ENCODE measurements around the gene SLC35G4. TPM values are rescaled to one million over a fixed set of nuclear protein-coding genes. Genes with fewer than 3 reads are reported as not detected.

SLC35G4 gene
- total RNA-seq, 1 experiment from 2014 or later: not detected

DNA sequence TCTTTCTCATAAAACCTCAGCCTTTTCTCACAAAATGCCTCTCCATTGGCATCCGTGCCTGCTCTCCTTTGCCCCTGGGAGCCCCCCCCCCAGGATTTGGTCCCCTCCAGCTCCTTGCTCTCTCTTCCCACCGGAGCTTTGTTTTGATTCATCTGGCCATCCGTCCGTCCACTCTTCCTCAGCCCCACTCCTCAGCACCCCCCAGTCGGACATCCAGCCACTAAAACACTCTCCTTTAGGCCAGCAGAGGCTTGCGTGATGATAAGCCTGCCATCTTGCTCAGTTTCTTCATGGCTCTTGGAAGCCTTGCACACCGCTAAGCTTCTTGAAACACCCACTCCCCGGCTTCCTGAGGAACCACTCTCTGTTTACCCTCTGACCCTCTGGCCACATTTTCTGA lies 48.2 kb downstream of the SLC35G4 start:
- no TSS peak for BruUV-seq (replicated peaks)
- ChIA-PET CTCF (no interaction called here), POLR2A (ENCODE audit: low non-redundant PET) (no interaction called here)
- no peak for DNase-seq (ENCODE audit: low spot score)
- TF ChIP-seq EZH2 (IDR thresholded peaks at IDR 0.05; ENCODE audit: borderline replicate concordance, low read depth, low read length, poor library complexity, severe bottlenecking) (no peak), CTCF (conservative IDR thresholded peaks at IDR 0.05; ENCODE audit: low read depth, low read length) (no peak)
- Histone ChIP-seq H3K9me3 (ENCODE audit: low read depth, low read length, poor library complexity, severe bottlenecking) (no peaks in the 10 kb centered on the region), H3K27ac (ENCODE audit: low read depth, low read length, poor library complexity, severe bottlenecking) (no peak overlapping the region), H3K36me3 (ENCODE audit: insufficient read depth, low read length, poor library complexity, severe bottlenecking) (no peaks in the 10 kb centered on the region), H3K27me3 (replicated peaks; ENCODE audit: insufficient read depth, low read depth, low read length, poor library complexity) (peaks cover 75% of the 10 kb centered on the region), H3K4me1 (ENCODE audit: insufficient read depth, low read length, poor library complexity, severe bottlenecking) (no peaks in the 10 kb centered on the region), H3K4me3 (ENCODE audit: low read depth, low read length, poor library complexity, severe bottlenecking) (no peak overlapping the region)
- intact Hi-C loops (cut with micrococcal nuclease; ENCODE audit: unreplicated experiment): loop anchor here (2.0 to 10.0 kb wide), 5 partner anchors 70 to 580 kb away; no protein-coding TSS in a partner anchor

GRCh38 chr18:11658019-11658418 lies 48.6 kb downstream of the SLC35G4 start:
- Histone ChIP-seq H3K4me1 (ENCODE audit: insufficient read depth, low read length, poor library complexity, severe bottlenecking) (no peaks in the 10 kb centered on the region), H3K27ac (ENCODE audit: low read depth, low read length, poor library complexity, severe bottlenecking) (no peak overlapping the region), H3K36me3 (ENCODE audit: insufficient read depth, low read length, poor library complexity, severe bottlenecking) (no peaks in the 10 kb centered on the region), H3K27me3 (replicated peaks; ENCODE audit: insufficient read depth, low read depth, low read length, poor library complexity) (peaks cover 79% of the 10 kb centered on the region), H3K4me3 (ENCODE audit: low read depth, low read length, poor library complexity, severe bottlenecking) (no peak overlapping the region), H3K9me3 (ENCODE audit: low read depth, low read length, poor library complexity, severe bottlenecking) (no peaks in the 10 kb centered on the region)
- intact Hi-C loops (cut with micrococcal nuclease; ENCODE audit: unreplicated experiment): loop anchor here (5.0 to 10.0 kb wide), 4 partner anchors 69 to 579 kb away; no protein-coding TSS in a partner anchor
- no peak for DNase-seq (ENCODE audit: low spot score)
- ChIA-PET POLR2A (ENCODE audit: low non-redundant PET) (no interaction called here), CTCF (no interaction called here)
- TF ChIP-seq CTCF (conservative IDR thresholded peaks at IDR 0.05; ENCODE audit: low read depth, low read length) (no peak), EZH2 (IDR thresholded peaks at IDR 0.05; ENCODE audit: borderline replicate concordance, low read depth, low read length, poor library complexity, severe bottlenecking) (no peak)
- BruUV-seq (replicated peaks): no TSS peak

- intact Hi-C loops (cut with micrococcal nuclease; ENCODE audit: unreplicated experiment): loop anchor here (5.0 to 10.0 kb wide), 4 partner anchors 68 to 578 kb away; no protein-coding TSS in a partner anchor
- CTCF ChIA-PET: no interaction called here
- no peak for DNase-seq (ENCODE audit: low spot score)
- no peaks in the 10 kb centered on the region for H3K36me3 ChIP-seq (ENCODE audit: insufficient read depth, low read length, poor library complexity, severe bottlenecking)
- H3K4me3 ChIP-seq (ENCODE audit: low read depth, low read length, poor library complexity, severe bottlenecking): no peak overlapping the region
- BruUV-seq (replicated peaks): no TSS peak
- H3K9me3 ChIP-seq (ENCODE audit: low read depth, low read length, poor library complexity, severe bottlenecking): no peaks in the 10 kb centered on the region
- peaks cover 79% of the 10 kb centered on the region for H3K27me3 ChIP-seq (replicated peaks; ENCODE audit: insufficient read depth, low read depth, low read length, poor library complexity)
- H3K27ac ChIP-seq (ENCODE audit: low read depth, low read length, poor library complexity, severe bottlenecking): no peak overlapping the region
- H3K4me1 ChIP-seq (ENCODE audit: insufficient read depth, low read length, poor library complexity, severe bottlenecking): no peaks in the 10 kb centered on the region
- POLR2A ChIA-PET (ENCODE audit: low non-redundant PET): no interaction called here
- TF ChIP-seq EZH2 (IDR thresholded peaks at IDR 0.05; ENCODE audit: borderline replicate concordance, low read depth, low read length, poor library complexity, severe bottlenecking): no peak
- no peak for TF ChIP-seq CTCF (conservative IDR thresholded peaks at IDR 0.05; ENCODE audit: low read depth, low read length)
Measured at GRCh38 chr18:11658989-11659388, 49.6 kb downstream of the SLC35G4 start.

Small RNA genes lying within 50 kb of the gene (microRNA-seq; reads per million reads assigned to microRNA genes)
- gene MIR7153: not detected

Other genes with a start within 250 kb of the SLC35G4 start
- gene GNAL, start 79.7 kb downstream of the SLC35G4 start, total RNA-seq (2021): 0.06 and 0.15 TPM in 2 replicates
- 17.1 and 19.1 TPM in 2 replicates for gene CHMP1B, start 241.8 kb downstream of the SLC35G4 start, total RNA-seq (2021)